GM12878 (cell line): ENCODE data around the gene CMTM5. TPM values are rescaled to one million over a fixed set of nuclear protein-coding genes. Genes with fewer than 3 reads are reported as not detected.

Source experiments
- ATAC-seq: fragments of 200-7000 bp; cut with Tn5 transposase; 3 replicates; pipeline ENCODE4 v1.9.1; 2020; ENCODE audit warnings: mild to moderate bottlenecking, moderate library complexity
- BruUV-seq: library from RNA; stranded (reverse); fragments of 400-500 nt; replicated peaks from 2 replicates; lab custom pipeline; 2021; lab: Mats Ljungman, UMichigan
- CTCF ChIA-PET: fragments of 300-600 bp; sonication (Branson Sonifier 250); formaldehyde crosslinking; extraction: SDS; loops from one replicate; lab custom pipeline; 2021; ENCODE audit warnings: inconsistent platforms; lab: Yijun Ruan, JAX
- POLR2A ChIA-PET: fragments of 350-600 bp; formaldehyde crosslinking; extraction: SDS; loops from one replicate; lab custom pipeline; 2021; ENCODE audit warnings: inconsistent platforms; lab: Charles Lee
- RAD21 ChIA-PET: fragments of 300-600 bp; sonication (Branson Sonifier 250); formaldehyde crosslinking; loops from one replicate; lab custom pipeline; 2023; ENCODE audit warnings: antibody characterized with exemption; ENCODE audit not compliant: unreplicated experiment; lab: Charles Lee
- SMC1A ChIA-PET: fragments of 300-600 bp; sonication (Branson Sonifier 250); formaldehyde crosslinking; loops from one replicate; lab custom pipeline; 2023; ENCODE audit not compliant: unreplicated experiment, uncharacterized antibody; lab: Charles Lee
- DNase-seq: peaks from one replicate; pipeline ENCODE4 v3.0.0-alpha.2; 2011; ENCODE audit warnings: low read depth, low spot score
- FAIRE-seq: peaks from 3 replicates; lab custom pipeline; 2011; peaks lifted over from hg19 to GRCh38; lab: Jason Lieb, UNC
- H2AFZ ChIP-seq: 2 replicates; pipeline ENCODE4 v1.6.0; 2011; ENCODE audit warnings: low read depth, low read length, control low read depth; ENCODE audit not compliant: control insufficient read depth
- H3K27ac ChIP-seq: 2 replicates; pipeline ENCODE4 v1.5.1; 2011; ENCODE audit warnings: control low read depth; ENCODE audit not compliant: control insufficient read depth, insufficient read depth
- H3K27me3 ChIP-seq, 2 experiments: replicated peaks in 1 of 2; 2 replicates each; pipeline versions ENCODE4 v1.6.0 to v1.6.1; 2011; ENCODE audit warnings: low read length in 1 of 2; ENCODE audit not compliant: control insufficient read depth in 2 of 2, insufficient read depth in 2 of 2
- H3K36me3 ChIP-seq, 2 experiments: 2 replicates each; pipeline ENCODE4 v1.5.1; 2011; ENCODE audit warnings: low read length in 1 of 2; ENCODE audit not compliant: control insufficient read depth in 2 of 2, insufficient read depth in 2 of 2
- H3K4me1 ChIP-seq: 2 replicates; pipeline ENCODE4 v1.6.1; 2011; ENCODE audit warnings: mild to moderate bottlenecking, low read length, moderate library complexity, mixed read lengths; ENCODE audit not compliant: control insufficient read depth, insufficient read depth
- H3K4me2 ChIP-seq: 2 replicates; pipeline ENCODE4 v1.6.0; 2011; ENCODE audit warnings: control low read depth; ENCODE audit not compliant: control insufficient read depth, insufficient read depth
- H3K4me3 ChIP-seq: fragments of 200-600 bp; sonication (generic); 2 replicates; pipeline ENCODE4 v1.5.1; 2016
- H3K79me2 ChIP-seq: 2 replicates; pipeline ENCODE4 v1.6.0; 2011; ENCODE audit warnings: low read length; ENCODE audit not compliant: control insufficient read depth, insufficient read depth
- H3K9ac ChIP-seq: 2 replicates; pipeline ENCODE4 v1.8.0; 2011; ENCODE audit warnings: low read length, control low read depth, mixed read lengths; ENCODE audit not compliant: control insufficient read depth, insufficient read depth
- H3K9me3 ChIP-seq: replicated peaks from 3 replicates; pipeline ENCODE4 v1.5.1; 2011; ENCODE audit warnings: mild to moderate bottlenecking, low read length; ENCODE audit not compliant: control insufficient read depth, insufficient read depth
- H4K20me1 ChIP-seq: 2 replicates; pipeline ENCODE4 v1.6.0; 2011; ENCODE audit not compliant: control insufficient read depth, insufficient read depth
- BCL11A ChIP-seq: IDR thresholded peaks from 2 replicates; pipeline ENCODE4 v1.6.1; 2011; ENCODE audit warnings: low read depth, low read length
- CHD1 ChIP-seq: IDR thresholded peaks from 2 replicates; pipeline ENCODE4 v1.6.1; 2012; ENCODE audit warnings: low read depth, low read length, improper control_type of control experiment
- ELK1 ChIP-seq: IDR thresholded peaks from 2 replicates; pipeline ENCODE4 v1.6.1; 2012; ENCODE audit warnings: low read depth, low read length, improper control_type of control experiment
- ESRRA ChIP-seq: IDR thresholded peaks from 2 replicates; pipeline ENCODE4 v1.6.1; 2012; ENCODE audit warnings: mild to moderate bottlenecking, low read length, improper control_type of control experiment
- FOXK2 ChIP-seq: fragments of 450-650 bp; IDR thresholded peaks from 2 replicates; pipeline ENCODE4 v1.6.1; 2017; ENCODE audit warnings: mild to moderate bottlenecking, moderate library complexity
- NR2F1 ChIP-seq: fragments of 450-650 bp; conservative IDR thresholded peaks from 2 replicates; pipeline ENCODE4 v1.6.1; 2017; ENCODE audit warnings: mild to moderate bottlenecking
- POU2F2 ChIP-seq: IDR thresholded peaks from 3 replicates; pipeline ENCODE4 v1.6.1; 2011; ENCODE audit warnings: low read depth, mild to moderate bottlenecking, low read length, borderline replicate concordance
- RB1 ChIP-seq: fragments of 450-650 bp; formaldehyde crosslinking; IDR thresholded peaks from 2 replicates; pipeline ENCODE4 v1.6.1; 2017; ENCODE audit warnings: mild to moderate bottlenecking, borderline replicate concordance
- RUNX3 ChIP-seq: IDR thresholded peaks from 2 replicates; pipeline ENCODE4 v1.6.1; 2012; ENCODE audit warnings: low read length, inconsistent platforms
- STAT1 ChIP-seq: fragments of 450-650 bp; conservative IDR thresholded peaks from 2 replicates; pipeline ENCODE4 v1.6.1; 2014; ENCODE audit warnings: antibody characterized with exemption, mild to moderate bottlenecking
- TARDBP ChIP-seq: IDR thresholded peaks from 2 replicates; pipeline ENCODE4 v1.6.1; 2016; ENCODE audit warnings: borderline replicate concordance
- WGBS: methylation state at CpG from one replicate; pipeline ENCODE4 v1.1.6; 2016; ENCODE audit warnings: low lambda C conversion rate; ENCODE audit not compliant: insufficient replicate concordance, insufficient coverage; ENCODE audit errors: missing lambda C conversion rate; 5-methylcytosine and 5-hydroxymethylcytosine counted together
- in situ Hi-C: fragments of 300-500 bp; cut with MboI; formaldehyde crosslinking; loops from 9 replicates; pipeline ENCODE4 v1.14.3; 2018; ENCODE audit warnings: mixed read lengths
- intact Hi-C: fragments of 100-400 bp; cut with micrococcal nuclease; formaldehyde crosslinking; loops from one replicate; pipeline ENCODE4 v1.14.2; 2022; ENCODE audit not compliant: unreplicated experiment
- polyA plus RNA-seq, 11 experiments: library from polyadenylated mRNA; depleted of rRNA in 4 of 11; unstranded in 6 of 11; stranded (reverse) in 5 of 11; fragments of >200 nt; fragmentation: Nextera tagmentation in 4 of 11; fragmentation: Illumina TruSeq in 1 of 11; extraction: Ambion mirVana in 4 of 11; extraction: Trizol in 1 of 11; gene quantifications; 1 replicate in 1 of 11; 2 replicates in 10 of 11; pipeline versions ENCODE4 v1.2.1 to v1.2.3, GENCODE V29; 2011 to 2016; ENCODE audit warnings: inconsistent platforms in 2 of 11, missing spikeins in 2 of 11, low read depth in 1 of 11
- total RNA-seq, 4 experiments: library from RNA; depleted of rRNA in 3 of 4; stranded (reverse); fragments of >200 nt in 3 of 4; fragmentation: Illumina TruSeq in 1 of 4; extraction: Trizol in 1 of 4; gene quantifications; 2 replicates each; pipeline versions ENCODE4 v1.2.1 to v1.2.3, GENCODE V29; 2013 to 2021
- TF ChIP-seq, protein P1 (sequence below): fragments of 450-650 bp; IDR thresholded peaks from 2 replicates; pipeline ENCODE4 v1.6.1; 2017; ENCODE audit warnings: mild to moderate bottlenecking, moderate library complexity
- TF ChIP-seq, protein P2 (sequence below): IDR thresholded peaks from 2 replicates; pipeline ENCODE4 v1.6.1; 2011; ENCODE audit warnings: mild to moderate bottlenecking, low read depth, low read length, moderate library complexity; ENCODE audit not compliant: insufficient replicate concordance

CMTM5 gene
- total and polyA plus RNA-seq, 10 of the 15 experiments (the other 5 are each of a cell fraction or from before 2014, with no cell fraction given): not detected

GRCh38 chr14:23364164-23365035, 12.4 kb upstream of the CMTM5 start (continued):
- TF ChIP-seq, protein P1, sequence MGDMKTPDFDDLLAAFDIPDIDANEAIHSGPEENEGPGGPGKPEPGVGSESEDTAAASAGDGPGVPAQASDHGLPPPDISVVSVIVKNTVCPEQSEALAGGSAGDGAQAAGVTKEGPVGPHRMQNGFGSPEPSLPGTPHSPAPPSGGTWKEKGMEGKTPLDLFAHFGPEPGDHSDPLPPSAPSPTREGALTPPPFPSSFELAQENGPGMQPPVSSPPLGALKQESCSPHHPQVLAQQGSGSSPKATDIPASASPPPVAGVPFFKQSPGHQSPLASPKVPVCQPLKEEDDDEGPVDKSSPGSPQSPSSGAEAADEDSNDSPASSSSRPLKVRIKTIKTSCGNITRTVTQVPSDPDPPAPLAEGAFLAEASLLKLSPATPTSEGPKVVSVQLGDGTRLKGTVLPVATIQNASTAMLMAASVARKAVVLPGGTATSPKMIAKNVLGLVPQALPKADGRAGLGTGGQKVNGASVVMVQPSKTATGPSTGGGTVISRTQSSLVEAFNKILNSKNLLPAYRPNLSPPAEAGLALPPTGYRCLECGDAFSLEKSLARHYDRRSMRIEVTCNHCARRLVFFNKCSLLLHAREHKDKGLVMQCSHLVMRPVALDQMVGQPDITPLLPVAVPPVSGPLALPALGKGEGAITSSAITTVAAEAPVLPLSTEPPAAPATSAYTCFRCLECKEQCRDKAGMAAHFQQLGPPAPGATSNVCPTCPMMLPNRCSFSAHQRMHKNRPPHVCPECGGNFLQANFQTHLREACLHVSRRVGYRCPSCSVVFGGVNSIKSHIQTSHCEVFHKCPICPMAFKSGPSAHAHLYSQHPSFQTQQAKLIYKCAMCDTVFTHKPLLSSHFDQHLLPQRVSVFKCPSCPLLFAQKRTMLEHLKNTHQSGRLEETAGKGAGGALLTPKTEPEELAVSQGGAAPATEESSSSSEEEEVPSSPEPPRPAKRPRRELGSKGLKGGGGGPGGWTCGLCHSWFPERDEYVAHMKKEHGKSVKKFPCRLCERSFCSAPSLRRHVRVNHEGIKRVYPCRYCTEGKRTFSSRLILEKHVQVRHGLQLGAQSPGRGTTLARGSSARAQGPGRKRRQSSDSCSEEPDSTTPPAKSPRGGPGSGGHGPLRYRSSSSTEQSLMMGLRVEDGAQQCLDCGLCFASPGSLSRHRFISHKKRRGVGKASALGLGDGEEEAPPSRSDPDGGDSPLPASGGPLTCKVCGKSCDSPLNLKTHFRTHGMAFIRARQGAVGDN: no peak
- TF ChIP-seq ELK1 (no peak), FOXK2 (no peak), NR2F1 (no peak)

GRCh38 chr14:23365036-23365731, 11.7 kb upstream of the CMTM5 start, which contains the start of gene EFS:
TSS of gene EFS (minus strand) at chr14:23365172. CDS start at chr14:23365025, 147 bp downstream.
- no peaks in the 10 kb centered on the region for H4K20me1 ChIP-seq
- DNase-seq (no peak), FAIRE-seq (no peak), ATAC-seq (no peak)
- H3K36me3 ChIP-seq: no peaks in the 10 kb centered on the region
- in situ Hi-C loops (no loop called here), intact Hi-C loops (no loop called here)
- H3K4me3 ChIP-seq: no peak within 1 kb of the TSS
- no TSS peak for BruUV-seq
- ChIA-PET POLR2A (no interaction called here), SMC1A (no interaction called here), CTCF (no interaction called here), RAD21 (no interaction called here)
- no peaks in the 10 kb centered on the region for H3K9me3 ChIP-seq
- H3K4me2 ChIP-seq: no peak within 1 kb of the TSS
- H3K27me3 ChIP-seq: peaks cover 0 to 8% of the 10 kb centered on the region in 2 experiments; a peak in 3 of 4 replicates
- no peak within 1 kb of the TSS for H2AFZ ChIP-seq
- WGBS: 35% methylated on average over 65 of the region's 74 CpGs
- H3K27ac ChIP-seq: no peak within 1 kb of the TSS
- no peak within 1 kb of the TSS for H3K9ac ChIP-seq
- no peaks in the 10 kb centered on the region for H3K4me1 ChIP-seq
- no peaks in the 10 kb centered on the region for H3K79me2 ChIP-seq
- TF ChIP-seq CHD1 (no peak), TARDBP (no peak), ELK1 (no peak), POU2F2 (no peak), RUNX3 (no peak), ESRRA (no peak), STAT1 (no peak), BCL11A (no peak), RB1 (no peak)
- TF ChIP-seq, protein P2, sequence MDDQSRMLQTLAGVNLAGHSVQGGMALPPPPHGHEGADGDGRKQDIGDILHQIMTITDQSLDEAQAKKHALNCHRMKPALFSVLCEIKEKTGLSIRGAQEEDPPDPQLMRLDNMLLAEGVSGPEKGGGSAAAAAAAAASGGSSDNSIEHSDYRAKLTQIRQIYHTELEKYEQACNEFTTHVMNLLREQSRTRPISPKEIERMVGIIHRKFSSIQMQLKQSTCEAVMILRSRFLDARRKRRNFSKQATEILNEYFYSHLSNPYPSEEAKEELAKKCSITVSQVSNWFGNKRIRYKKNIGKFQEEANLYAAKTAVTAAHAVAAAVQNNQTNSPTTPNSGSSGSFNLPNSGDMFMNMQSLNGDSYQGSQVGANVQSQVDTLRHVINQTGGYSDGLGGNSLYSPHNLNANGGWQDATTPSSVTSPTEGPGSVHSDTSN: no peak
